DND-41 (cell line): ENCODE measurements around the gene MIOS.
A peak's percentile ranks its signal among the peaks of the same experiment; 100 is the strongest.

Source experiments
- ATAC-seq: fragments of 200-7000 bp; cut with Tn5 transposase; 3 replicates; pipeline ENCODE4 v1.9.1; 2021; ENCODE audit warnings: low read depth; ENCODE audit not compliant: insufficient read depth
- DNase-seq: peaks from one replicate; pipeline ENCODE4 v3.0.0-alpha.2; 2020
- H2AFZ ChIP-seq: 2 replicates; pipeline ENCODE4 v1.6.0; 2012; ENCODE audit warnings: low read depth, low read length
- H3K27ac ChIP-seq: 2 replicates; pipeline ENCODE4 v1.5.1; 2012; ENCODE audit warnings: low read length, inconsistent platforms
- H3K27me3 ChIP-seq: fragments of 200-600 bp; sonication (generic); 2 replicates; pipeline ENCODE4 v1.6.0; 2012; ENCODE audit warnings: low read length, mild to moderate bottlenecking, inconsistent platforms; ENCODE audit not compliant: insufficient read depth, poor library complexity
- H3K36me3 ChIP-seq: 2 replicates; pipeline ENCODE4 v1.5.1; 2012; ENCODE audit warnings: low read length, inconsistent platforms; ENCODE audit not compliant: insufficient read depth
- H3K4me1 ChIP-seq: 2 replicates; pipeline ENCODE4 v1.5.1; 2012; ENCODE audit warnings: mild to moderate bottlenecking, low read length; ENCODE audit not compliant: insufficient read depth
- H3K4me2 ChIP-seq: 2 replicates; pipeline ENCODE4 v1.6.0; 2012; ENCODE audit warnings: mild to moderate bottlenecking, moderate library complexity, low read length, inconsistent platforms; ENCODE audit not compliant: insufficient read depth
- H3K4me3 ChIP-seq, 2 experiments: fragments of 200-600 bp in 1 of 2; shearing (Covaris generic) in 1 of 2; 2 replicates each; pipeline ENCODE4 v1.5.1; 2012 to 2016; ENCODE audit warnings: inconsistent platforms in 2 of 2, low read length in 2 of 2, mild to moderate bottlenecking in 2 of 2, low read depth in 1 of 2, moderate library complexity in 1 of 2
- H3K79me2 ChIP-seq: 2 replicates; pipeline ENCODE4 v1.6.0; 2012; ENCODE audit warnings: low read length, inconsistent platforms; ENCODE audit not compliant: insufficient read depth
- H3K9ac ChIP-seq: 2 replicates; pipeline ENCODE4 v1.6.0; 2012; ENCODE audit warnings: low read depth, mild to moderate bottlenecking, inconsistent platforms, low read length, moderate library complexity
- H3K9me3 ChIP-seq: 2 replicates; pipeline ENCODE4 v1.5.1; 2012; ENCODE audit warnings: low read length, moderate library complexity, mild to moderate bottlenecking, inconsistent platforms; ENCODE audit not compliant: insufficient read depth, severe bottlenecking
- H4K20me1 ChIP-seq: 2 replicates; pipeline ENCODE4 v1.6.0; 2012; ENCODE audit warnings: low read length; ENCODE audit not compliant: insufficient read depth
- CTCF ChIP-seq: IDR thresholded peaks from 2 replicates; pipeline ENCODE4 v1.5.1; 2012; ENCODE audit warnings: borderline replicate concordance, low read length, moderate library complexity, mild to moderate bottlenecking; ENCODE audit not compliant: poor library complexity, severe bottlenecking; ENCODE audit errors: extremely low read depth
- EZH2 ChIP-seq: IDR thresholded peaks from 3 replicates; pipeline ENCODE4 v1.6.1; 2012; ENCODE audit warnings: borderline replicate concordance, low read depth, mild to moderate bottlenecking, moderate library complexity, low read length, inconsistent platforms; ENCODE audit not compliant: severe bottlenecking

The MIOS gene

GRCh38 chr7:7595451-7595850 lies 28.8 kb downstream of the MIOS start:
- Histone ChIP-seq H3K9me3 (no peaks in the 10 kb centered on the region), H2AFZ (no peak overlapping the region), H3K27ac (no peak overlapping the region), H3K4me3 (no peak overlapping the region), H3K4me2 (no peak overlapping the region), H3K4me1 (peaks cover 8% of the 10 kb centered on the region; the same call in 1 of the 2 replicates), H4K20me1 (no peaks in the 10 kb centered on the region), H3K36me3 (peaks cover 26% of the 10 kb centered on the region; the same call in 1 of the 2 replicates), H3K27me3 (no peaks in the 10 kb centered on the region), H3K9ac (no peak overlapping the region), H3K79me2 (no peaks in the 10 kb centered on the region)
- no peak for DNase-seq
- TF ChIP-seq CTCF, result peak; percentile 63
- TF ChIP-seq EZH2, result no peak
- peak; percentile 59; the same call in 2 of the 3 replicates for ATAC-seq

DNA sequence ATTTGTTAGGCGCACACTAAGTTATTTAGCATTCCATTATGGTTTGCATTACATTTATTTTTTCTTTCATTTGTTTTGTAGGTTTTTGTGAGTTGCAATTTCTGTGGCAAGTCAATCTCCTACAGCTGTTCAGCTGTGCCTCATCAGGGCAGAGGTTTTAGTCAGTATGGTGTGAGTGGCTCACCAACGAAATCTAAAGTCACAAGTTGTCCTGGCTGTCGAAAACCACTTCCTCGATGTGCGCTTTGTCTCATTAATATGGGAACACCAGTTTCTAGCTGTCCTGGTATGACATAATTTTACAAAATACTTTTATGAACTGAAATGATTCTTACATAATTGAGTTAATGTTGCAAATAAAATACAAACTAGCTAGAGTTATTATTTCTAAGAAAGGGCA lies 29.5 kb downstream of the MIOS start:
- H3K4me1 ChIP-seq, result peaks cover 8% of the 10 kb centered on the region; the same call in 1 of the 2 replicates
- no peak overlapping the region for H3K4me3 ChIP-seq
- no peaks in the 10 kb centered on the region for H4K20me1 ChIP-seq
- no peak overlapping the region for H3K9ac ChIP-seq
- H3K36me3 ChIP-seq, result peaks cover 26% of the 10 kb centered on the region; the same call in 1 of the 2 replicates
- ATAC-seq, result peak; percentile 61; the same call in 2 of the 3 replicates
- no peak for TF ChIP-seq CTCF
- no peak for TF ChIP-seq EZH2
- H3K27ac ChIP-seq, result no peak overlapping the region
- H3K4me2 ChIP-seq, result no peak overlapping the region
- H3K79me2 ChIP-seq, result no peaks in the 10 kb centered on the region
- peak; percentile 12 for DNase-seq
- H2AFZ ChIP-seq, result no peak overlapping the region
- no peaks in the 10 kb centered on the region for H3K9me3 ChIP-seq
- no peaks in the 10 kb centered on the region for H3K27me3 ChIP-seq

DNA sequence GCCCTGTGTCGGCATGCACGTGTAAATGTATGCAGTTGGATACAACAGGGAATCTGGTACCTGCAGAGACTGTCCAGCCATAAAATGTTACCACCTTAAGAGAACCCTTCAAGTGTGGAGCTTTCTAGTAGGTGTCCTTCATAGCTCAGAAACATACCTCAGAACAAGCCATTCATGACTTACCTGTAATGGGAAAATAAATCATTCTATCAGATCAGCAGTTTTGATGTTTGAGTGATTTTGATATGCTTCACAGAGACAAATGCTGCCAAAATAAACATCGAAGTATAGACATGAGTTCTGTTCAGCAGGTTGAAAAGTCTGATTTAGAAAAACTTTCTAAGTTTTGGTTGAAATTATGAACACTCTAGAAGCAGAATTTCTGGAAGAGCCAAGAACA lies 40.3 kb downstream of the MIOS start:
- no peak overlapping the region for H3K27ac ChIP-seq
- no peaks in the 10 kb centered on the region for H3K4me1 ChIP-seq
- H2AFZ ChIP-seq, result no peak overlapping the region
- no peaks in the 10 kb centered on the region for H3K9me3 ChIP-seq
- H3K4me2 ChIP-seq, result no peak overlapping the region
- H3K4me3 ChIP-seq, result no peak overlapping the region
- no peak for ATAC-seq
- no peaks in the 10 kb centered on the region for H3K79me2 ChIP-seq
- peaks cover 7% of the 10 kb centered on the region; the same call in 1 of the 2 replicates for H3K36me3 ChIP-seq
- no peak for DNase-seq
- no peaks in the 10 kb centered on the region for H4K20me1 ChIP-seq
- no peaks in the 10 kb centered on the region for H3K27me3 ChIP-seq
- no peak for TF ChIP-seq CTCF
- TF ChIP-seq EZH2, result no peak
- no peak overlapping the region for H3K9ac ChIP-seq

GRCh38 chr7:7609330-7609729 lies 42.6 kb downstream of the MIOS start:
- Histone ChIP-seq H3K9me3 (no peaks in the 10 kb centered on the region), H4K20me1 (no peaks in the 10 kb centered on the region), H3K9ac (no peak overlapping the region), H2AFZ (no peak overlapping the region), H3K4me1 (no peaks in the 10 kb centered on the region), H3K27me3 (no peaks in the 10 kb centered on the region), H3K36me3 (peaks cover 7% of the 10 kb centered on the region; the same call in 1 of the 2 replicates), H3K79me2 (no peaks in the 10 kb centered on the region), H3K4me3 (no peak overlapping the region), H3K27ac (no peak overlapping the region), H3K4me2 (no peak overlapping the region)
- no peak for TF ChIP-seq CTCF
- TF ChIP-seq EZH2, result no peak
- ATAC-seq, result no peak
- DNase-seq, result no peak
